Memory B cell (primary cell): ENCODE data around the gene C2CD4B.

Experiments used
- ATAC-seq: fragments of 150-1000 bp; cut with Tn5 transposase; 2 replicates; pipeline ENCODE4 v1.10.0; 2021; ENCODE audit warnings: low read depth, mild to moderate bottlenecking, moderate library complexity
- DNase-seq, 2 donors: peaks; one replicate each; pipeline ENCODE4 v3.0.0; 2022; ENCODE audit warnings: low spot score in 2 of 2
- H3K27ac Mint-ChIP-seq: one replicate; pipeline ENCODE4 v1.8.0; 2022; ENCODE audit warnings: mild to moderate bottlenecking, moderate library complexity, mixed read lengths
- H3K27me3 Mint-ChIP-seq: one replicate; pipeline ENCODE4 v1.8.0; 2022; ENCODE audit warnings: mixed read lengths
- H3K36me3 Mint-ChIP-seq: one replicate; pipeline ENCODE4 v1.8.0; 2022; ENCODE audit warnings: mild to moderate bottlenecking, mixed read lengths
- H3K4me1 Mint-ChIP-seq: one replicate; pipeline ENCODE4 v1.8.0; 2022; ENCODE audit warnings: mixed read lengths
- H3K4me3 Mint-ChIP-seq: one replicate; pipeline ENCODE4 v1.8.0; 2022; ENCODE audit warnings: mild to moderate bottlenecking, moderate library complexity, mixed read lengths
- H3K9me3 Mint-ChIP-seq: one replicate; pipeline ENCODE4 v1.8.0; 2022; ENCODE audit warnings: mixed read lengths

The C2CD4B gene, protein sequence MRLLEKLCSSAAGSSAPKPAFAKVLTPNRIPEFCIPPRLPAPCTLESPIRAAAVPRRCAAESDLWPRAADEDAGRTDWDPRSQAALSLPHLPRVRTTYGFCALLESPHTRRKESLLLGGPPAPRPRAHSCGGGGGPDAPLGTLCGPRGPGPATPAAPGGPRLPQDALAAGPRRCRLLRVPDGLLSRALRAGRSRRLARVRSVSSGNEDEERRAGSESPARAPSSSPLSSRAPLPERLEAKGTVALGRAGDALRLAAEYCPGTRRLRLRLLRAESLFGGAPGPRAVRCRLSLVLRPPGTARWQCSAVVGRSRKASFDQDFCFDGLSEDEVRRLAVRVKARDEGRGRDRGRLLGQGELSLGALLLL

DNA sequence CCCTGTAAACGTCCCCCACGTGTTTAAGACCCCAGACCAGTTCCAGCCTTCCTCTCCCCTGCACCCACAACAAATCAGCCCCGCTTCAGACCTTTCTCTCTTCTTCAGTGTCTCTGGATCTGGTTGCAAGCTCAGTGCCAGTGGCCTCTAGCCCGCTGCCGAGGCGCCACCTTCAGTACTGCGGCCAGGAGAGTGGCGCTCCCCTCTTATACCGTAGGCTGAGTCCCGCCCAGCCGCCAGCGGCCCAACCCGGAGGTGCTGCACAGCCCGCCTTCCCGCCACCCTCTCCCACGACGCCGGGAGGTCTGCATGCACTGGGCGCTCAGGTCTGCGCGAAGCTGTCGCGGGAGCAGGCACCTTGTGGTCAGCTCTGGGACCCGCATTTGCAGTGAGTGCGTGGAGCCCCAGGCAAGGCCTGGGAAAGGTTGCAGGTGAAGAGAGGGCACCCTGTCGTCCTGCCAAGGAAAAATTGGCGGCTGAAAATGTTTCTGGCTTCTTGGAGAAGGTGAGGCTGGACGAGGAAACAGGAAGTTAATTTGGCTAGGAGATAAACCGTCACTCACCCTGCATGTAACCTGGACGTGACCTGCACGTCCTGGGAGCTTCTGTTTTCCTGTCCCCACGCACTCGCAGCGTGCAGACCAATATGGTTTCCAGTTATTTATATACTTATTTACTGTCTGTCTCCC is at the start of gene C2CD4B:
TSS of gene C2CD4B (minus strand) at position 182 of the 689 bp plus-strand sequence. CDS start 301 bp downstream, outside the sequence.
- ATAC-seq (no peak), DNase-seq (no peak)
- H3K27ac Mint-ChIP-seq: no peak within 1 kb of the TSS

DNA sequence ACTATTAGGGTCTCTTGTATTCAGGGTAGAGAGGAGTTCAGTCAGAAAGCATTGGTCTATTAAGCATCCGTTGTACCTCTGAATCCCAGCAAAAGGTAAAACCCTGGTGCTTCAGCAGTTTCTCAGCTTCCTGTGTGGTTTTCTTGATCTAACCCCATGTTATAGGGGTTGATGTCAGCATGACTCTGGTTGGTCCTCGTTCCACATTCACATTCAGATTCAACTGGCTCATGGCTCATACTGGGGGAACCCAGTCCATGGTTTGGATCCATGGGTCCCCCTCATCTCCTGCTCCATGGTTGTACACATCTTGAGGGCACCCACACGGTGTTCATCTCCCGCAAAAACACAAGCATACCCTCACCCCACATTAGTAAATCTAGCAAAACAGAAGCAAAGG is 47.7 kb upstream of the C2CD4B start:
- H3K27me3 Mint-ChIP-seq: peaks cover 2% of the 10 kb centered on the region
- H3K27ac Mint-ChIP-seq: no peak overlapping the region
- peaks cover 2% of the 10 kb centered on the region for H3K36me3 Mint-ChIP-seq
- H3K4me3 Mint-ChIP-seq: no peak overlapping the region
- no peaks in the 10 kb centered on the region for H3K4me1 Mint-ChIP-seq
- ATAC-seq (no peak), DNase-seq (no peak)
- H3K9me3 Mint-ChIP-seq: peaks cover 13% of the 10 kb centered on the region

More for the DNA sequence above, at the start of gene C2CD4B:
- H3K4me1 Mint-ChIP-seq: peaks cover 5% of the 10 kb centered on the region
- peak within 1 kb of the TSS; percentile 75 for H3K4me3 Mint-ChIP-seq
- no peaks in the 10 kb centered on the region for H3K9me3 Mint-ChIP-seq
- H3K27me3 Mint-ChIP-seq: peaks cover 25% of the 10 kb centered on the region
- H3K36me3 Mint-ChIP-seq: no peaks in the 10 kb centered on the region

DNA sequence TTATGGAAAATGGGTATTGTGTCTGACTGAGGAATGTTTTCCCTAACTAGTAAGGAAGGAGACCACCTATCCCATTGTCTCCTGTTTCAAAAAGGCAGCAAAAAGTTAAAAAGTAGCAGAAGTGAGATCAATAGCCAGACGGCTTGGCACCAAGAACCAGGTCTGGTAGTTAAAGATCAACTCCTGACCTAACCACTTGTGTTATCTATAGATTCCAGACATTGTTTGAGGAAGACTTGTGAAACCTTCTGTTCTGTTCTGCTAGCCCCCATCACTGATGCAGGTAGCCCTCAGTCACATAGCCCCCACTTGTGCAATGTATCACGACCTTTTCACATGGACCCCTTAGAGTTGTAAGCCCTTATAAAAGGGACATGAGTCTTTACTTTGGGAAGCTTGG is 46.3 kb upstream of the C2CD4B start:
- DNase-seq: no peak
- Mint-ChIP-seq H3K27ac (no peak overlapping the region), H3K27me3 (peaks cover 1% of the 10 kb centered on the region), H3K4me1 (no peaks in the 10 kb centered on the region), H3K36me3 (peaks cover 2% of the 10 kb centered on the region), H3K4me3 (no peak overlapping the region), H3K9me3 (peaks cover 10% of the 10 kb centered on the region)
- no peak for ATAC-seq

DNA sequence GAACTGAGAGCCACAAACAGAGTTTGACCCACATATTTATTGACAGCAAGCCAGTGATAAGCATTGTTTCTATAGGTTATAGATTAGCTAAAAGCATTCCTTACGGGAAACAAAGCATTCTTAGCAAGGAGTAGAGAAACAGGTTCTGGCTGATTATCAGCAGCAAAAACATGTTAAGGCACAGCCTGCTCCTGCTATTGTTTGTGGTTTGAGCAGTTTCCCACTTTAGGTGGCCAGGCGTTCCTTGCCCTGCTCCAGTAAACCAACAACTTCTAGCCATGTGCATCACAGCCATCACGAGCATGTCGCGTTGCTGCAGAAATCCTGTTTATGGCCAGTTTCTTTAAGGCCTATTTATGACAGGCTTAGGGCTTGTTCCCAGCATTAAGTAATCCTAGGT is 44.7 kb upstream of the C2CD4B start:
- H3K9me3 Mint-ChIP-seq: peaks cover 11% of the 10 kb centered on the region
- H3K4me1 Mint-ChIP-seq: no peaks in the 10 kb centered on the region
- DNase-seq: no peak
- peaks cover 2% of the 10 kb centered on the region for H3K36me3 Mint-ChIP-seq
- no peak overlapping the region for H3K4me3 Mint-ChIP-seq
- ATAC-seq: no peak
- no peak overlapping the region for H3K27ac Mint-ChIP-seq
- peaks cover 1% of the 10 kb centered on the region for H3K27me3 Mint-ChIP-seq

DNA sequence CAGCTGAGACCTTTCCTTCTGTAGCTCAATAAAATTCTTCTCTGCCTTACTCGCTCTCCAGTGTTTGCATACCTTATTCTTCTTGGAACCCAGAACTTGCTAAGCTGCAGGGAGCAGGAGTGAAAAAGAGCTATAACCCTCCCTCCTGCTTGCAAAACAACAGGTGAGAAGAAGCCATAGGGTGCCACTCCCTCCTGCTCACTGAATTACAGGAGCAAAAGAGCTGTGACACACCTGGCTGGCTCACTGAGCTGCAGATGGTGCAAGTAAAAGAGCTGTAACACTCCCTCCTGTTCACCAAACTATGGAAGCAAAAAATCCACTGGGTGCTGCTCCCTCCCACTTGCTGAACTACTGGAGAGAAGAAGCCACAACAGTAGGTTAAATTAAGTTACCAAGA is 44.2 kb upstream of the C2CD4B start:
- peaks cover 2% of the 10 kb centered on the region for H3K36me3 Mint-ChIP-seq
- H3K4me3 Mint-ChIP-seq: no peak overlapping the region
- peaks cover 11% of the 10 kb centered on the region for H3K9me3 Mint-ChIP-seq
- no peak overlapping the region for H3K27ac Mint-ChIP-seq
- peaks cover 1% of the 10 kb centered on the region for H3K27me3 Mint-ChIP-seq
- no peak for ATAC-seq
- DNase-seq: no peak
- H3K4me1 Mint-ChIP-seq: no peaks in the 10 kb centered on the region

DNA sequence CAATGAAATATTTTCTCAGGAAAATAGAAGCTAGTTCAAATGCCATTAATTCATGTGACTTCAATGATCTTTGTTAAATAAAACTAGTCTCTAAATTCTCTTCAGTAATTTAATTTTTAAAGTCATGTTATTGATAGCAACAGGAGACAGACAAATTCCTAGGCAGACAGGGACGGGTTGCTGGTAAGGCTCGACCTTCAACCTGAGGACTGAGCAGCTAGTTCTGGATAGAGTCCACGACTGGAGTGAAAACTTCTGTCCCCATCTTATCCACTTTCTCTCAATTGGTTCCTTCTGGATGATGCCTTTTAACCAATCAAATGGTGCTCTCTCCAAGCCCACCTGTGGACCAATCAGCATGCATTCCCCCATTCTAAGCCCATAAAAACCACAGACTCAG is 43.8 kb upstream of the C2CD4B start:
- ATAC-seq (no peak), DNase-seq (no peak)
- no peaks in the 10 kb centered on the region for H3K4me1 Mint-ChIP-seq
- no peak overlapping the region for H3K27ac Mint-ChIP-seq
- H3K9me3 Mint-ChIP-seq: peaks cover 11% of the 10 kb centered on the region
- H3K36me3 Mint-ChIP-seq: peaks cover 2% of the 10 kb centered on the region
- peaks cover 1% of the 10 kb centered on the region for H3K27me3 Mint-ChIP-seq
- no peak overlapping the region for H3K4me3 Mint-ChIP-seq

DNA sequence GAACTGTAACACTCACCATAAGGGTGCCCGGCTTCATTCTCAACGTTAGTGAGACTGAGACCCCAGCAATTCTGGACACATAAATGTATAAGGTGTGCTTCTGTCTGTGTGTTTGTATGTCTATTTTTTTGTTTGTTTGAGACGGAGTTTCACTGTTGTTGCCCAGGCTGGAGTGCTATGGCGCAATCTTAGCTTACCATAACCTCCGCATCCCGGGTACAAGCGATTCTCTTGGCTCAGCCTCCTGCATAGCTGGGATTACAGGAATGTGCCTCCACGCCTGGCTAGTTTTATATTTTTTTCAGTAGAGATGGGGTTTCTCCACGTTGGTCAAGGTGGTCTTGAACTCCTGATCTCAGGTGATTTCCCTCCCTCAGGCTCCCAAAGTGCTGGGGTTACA is 43.3 kb upstream of the C2CD4B start:
- ATAC-seq (no peak), DNase-seq (no peak)
- no peak overlapping the region for H3K27ac Mint-ChIP-seq
- peaks cover 1% of the 10 kb centered on the region for H3K27me3 Mint-ChIP-seq
- H3K36me3 Mint-ChIP-seq: peaks cover 2% of the 10 kb centered on the region
- H3K4me1 Mint-ChIP-seq: no peaks in the 10 kb centered on the region
- H3K4me3 Mint-ChIP-seq: no peak overlapping the region
- H3K9me3 Mint-ChIP-seq: peaks cover 9% of the 10 kb centered on the region

DNA sequence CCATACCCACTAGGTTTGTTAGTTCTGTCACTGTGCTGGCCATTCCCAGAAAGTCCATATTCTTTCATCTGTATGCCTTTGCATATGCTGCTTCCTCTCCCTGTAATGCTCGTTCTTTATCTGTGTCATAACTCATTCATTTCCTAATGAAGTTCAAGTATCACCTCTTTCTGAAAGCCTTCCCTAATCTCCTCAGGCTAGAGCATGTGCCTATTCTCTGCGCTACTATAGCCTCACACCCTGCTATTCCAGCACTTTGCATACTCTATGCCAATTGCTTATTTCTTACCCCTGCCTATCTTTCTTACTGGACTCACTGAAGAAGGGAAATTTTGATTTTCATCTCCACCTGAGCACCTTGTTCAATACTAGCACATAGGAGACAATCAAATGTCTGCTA is 25.6 kb upstream of the C2CD4B start:
- ATAC-seq (no peak), DNase-seq (no peak)
- no peaks in the 10 kb centered on the region for H3K4me1 Mint-ChIP-seq
- H3K4me3 Mint-ChIP-seq: no peak overlapping the region
- no peaks in the 10 kb centered on the region for H3K9me3 Mint-ChIP-seq
- no peaks in the 10 kb centered on the region for H3K36me3 Mint-ChIP-seq
- no peak overlapping the region for H3K27ac Mint-ChIP-seq
- peaks cover 13% of the 10 kb centered on the region for H3K27me3 Mint-ChIP-seq

DNA sequence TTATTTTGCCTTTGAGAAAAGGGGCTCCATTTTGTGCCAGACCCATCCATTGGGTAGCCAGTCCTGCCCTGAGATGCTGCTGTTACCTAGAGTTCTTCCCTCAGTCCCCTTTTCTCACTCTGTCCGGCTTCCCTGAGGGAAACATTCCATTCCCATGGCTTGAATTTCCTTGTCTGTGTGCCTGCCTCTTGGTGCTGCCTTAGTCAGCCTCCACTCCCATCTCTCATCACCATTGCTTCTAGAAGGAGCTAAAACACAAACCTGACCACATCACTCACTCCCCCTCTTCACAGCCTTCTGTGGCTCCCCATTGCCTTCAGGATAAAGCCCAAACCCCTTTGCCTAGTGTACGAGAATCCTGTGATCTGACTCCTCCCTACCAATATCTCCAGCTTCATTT is 25.2 kb upstream of the C2CD4B start:
- Mint-ChIP-seq H3K4me1 (no peaks in the 10 kb centered on the region), H3K36me3 (no peaks in the 10 kb centered on the region), H3K27ac (no peak overlapping the region), H3K27me3 (peaks cover 13% of the 10 kb centered on the region), H3K9me3 (no peaks in the 10 kb centered on the region), H3K4me3 (no peak overlapping the region)
- ATAC-seq (no peak), DNase-seq (no peak)

DNA sequence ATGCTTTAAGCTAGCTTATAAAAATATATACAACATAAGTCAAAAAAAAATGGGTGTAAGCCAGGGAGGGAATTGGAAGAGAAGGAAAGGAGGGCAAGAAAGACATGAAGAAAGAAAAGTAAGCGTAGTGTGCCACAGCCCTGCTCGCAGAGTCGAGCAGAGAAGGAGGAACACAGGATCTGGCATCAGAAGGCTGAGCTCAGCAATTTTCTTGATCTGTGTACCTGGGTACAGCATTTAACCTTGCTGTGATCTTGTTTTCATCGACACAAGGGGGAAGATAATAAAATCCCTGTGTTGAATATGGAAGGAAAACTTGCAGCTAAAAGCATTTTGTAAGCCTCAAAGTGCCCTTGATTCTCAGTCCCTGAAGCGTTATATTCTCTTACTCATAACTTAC is 23.7 kb upstream of the C2CD4B start:
- H3K9me3 Mint-ChIP-seq: no peaks in the 10 kb centered on the region
- DNase-seq (no peak), ATAC-seq (no peak)
- H3K27ac Mint-ChIP-seq: no peak overlapping the region
- no peaks in the 10 kb centered on the region for H3K36me3 Mint-ChIP-seq
- peaks cover 3% of the 10 kb centered on the region for H3K4me1 Mint-ChIP-seq
- peaks cover 11% of the 10 kb centered on the region for H3K27me3 Mint-ChIP-seq
- H3K4me3 Mint-ChIP-seq: no peak overlapping the region

DNA sequence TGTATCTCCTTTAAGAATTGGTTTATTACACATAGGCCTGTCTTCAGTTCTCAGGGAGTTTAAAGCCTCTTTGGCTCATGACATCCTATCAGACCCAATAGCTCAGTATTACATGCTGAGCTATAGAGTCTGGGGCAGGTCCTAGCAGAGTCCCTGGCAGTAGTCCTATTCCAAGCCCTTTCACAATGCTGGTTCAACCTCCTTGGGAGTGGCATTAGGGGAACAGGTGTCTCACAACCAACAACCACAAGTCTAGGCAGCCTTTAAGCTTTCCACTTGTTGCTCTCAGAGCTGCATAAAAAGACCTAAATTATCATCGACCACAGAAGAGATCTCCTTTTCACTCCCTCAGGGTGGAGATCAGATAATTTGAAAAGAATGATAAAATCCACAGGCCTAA is 22.8 kb upstream of the C2CD4B start:
- Mint-ChIP-seq H3K9me3 (no peaks in the 10 kb centered on the region), H3K27ac (no peak overlapping the region), H3K4me1 (peaks cover 7% of the 10 kb centered on the region), H3K4me3 (no peak overlapping the region), H3K36me3 (no peaks in the 10 kb centered on the region), H3K27me3 (peaks cover 9% of the 10 kb centered on the region)
- ATAC-seq: no peak
- DNase-seq: no peak

DNA sequence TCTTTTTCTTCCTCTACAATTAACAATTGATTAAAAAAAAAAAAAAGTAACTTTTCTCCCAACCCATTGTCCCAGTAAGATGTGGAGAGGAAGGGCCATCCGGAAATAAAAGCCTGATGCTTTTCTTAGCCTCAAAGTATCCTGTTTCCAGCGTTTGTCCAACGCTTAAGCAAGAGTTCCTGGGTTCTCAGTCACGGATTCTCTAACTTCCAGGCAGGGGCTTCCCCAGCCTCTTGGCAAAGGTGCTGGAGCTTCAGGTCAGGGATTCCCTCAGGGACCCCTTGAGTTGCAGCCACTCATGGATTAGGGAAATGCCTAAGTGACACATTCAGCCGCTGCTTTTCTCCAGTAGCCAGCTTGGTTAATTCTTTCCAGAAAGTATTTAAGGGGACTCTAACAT is 22.3 kb upstream of the C2CD4B start:
- Mint-ChIP-seq H3K27ac (no peak overlapping the region), H3K27me3 (peaks cover 8% of the 10 kb centered on the region), H3K4me1 (peaks cover 7% of the 10 kb centered on the region), H3K4me3 (no peak overlapping the region), H3K36me3 (no peaks in the 10 kb centered on the region), H3K9me3 (no peaks in the 10 kb centered on the region)
- ATAC-seq (no peak), DNase-seq (no peak)

DNA sequence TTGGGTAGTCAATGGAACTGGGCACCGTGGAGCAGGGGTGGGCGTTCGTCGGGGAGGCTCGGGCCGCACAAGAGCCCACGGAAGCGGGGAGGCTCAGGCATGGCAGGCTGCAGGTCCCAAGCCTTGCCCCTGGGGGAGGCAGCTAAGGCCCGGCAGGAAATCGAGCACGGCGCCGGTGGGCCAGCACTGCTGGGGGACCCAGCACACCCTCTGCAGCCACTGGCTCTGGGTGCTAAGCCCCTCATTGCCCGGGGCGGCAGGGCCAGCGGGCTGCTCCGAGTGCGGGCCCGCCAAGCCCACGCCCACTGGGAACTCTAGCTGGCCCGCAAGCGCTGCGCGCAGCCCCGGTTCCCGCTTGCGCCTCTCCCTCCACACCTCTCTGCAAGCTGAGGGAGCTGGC is 21.5 kb upstream of the C2CD4B start:
- H3K4me3 Mint-ChIP-seq: no peak overlapping the region
- no peaks in the 10 kb centered on the region for H3K36me3 Mint-ChIP-seq
- no peak overlapping the region for H3K27ac Mint-ChIP-seq
- H3K27me3 Mint-ChIP-seq: peaks cover 8% of the 10 kb centered on the region
- DNase-seq: no peak
- H3K4me1 Mint-ChIP-seq: peaks cover 7% of the 10 kb centered on the region
- H3K9me3 Mint-ChIP-seq: no peaks in the 10 kb centered on the region
- no peak for ATAC-seq

DNA sequence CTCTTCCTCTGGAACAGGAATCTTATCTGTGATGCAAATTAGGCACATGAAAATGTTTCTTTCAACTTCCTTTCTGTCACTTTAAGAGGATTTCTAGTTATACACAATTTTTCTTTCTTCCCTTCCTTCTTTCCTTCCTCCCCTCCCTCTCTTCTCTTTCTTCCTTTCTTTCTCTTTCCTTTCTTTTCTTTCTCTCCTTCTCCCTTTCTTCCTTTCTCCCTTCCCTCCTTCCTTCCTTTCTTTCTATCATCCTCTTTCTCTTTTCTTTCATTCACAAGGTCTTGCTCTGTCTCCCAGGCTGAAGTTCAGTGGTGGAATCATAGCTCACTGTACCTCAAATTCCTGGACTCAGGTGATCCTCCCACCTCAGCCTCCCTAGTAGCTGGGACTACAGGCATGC is 18.0 kb upstream of the C2CD4B start:
- H3K9me3 Mint-ChIP-seq: no peaks in the 10 kb centered on the region
- H3K27me3 Mint-ChIP-seq: peaks cover 3% of the 10 kb centered on the region
- no peak overlapping the region for H3K4me3 Mint-ChIP-seq
- H3K36me3 Mint-ChIP-seq: no peaks in the 10 kb centered on the region
- peak overlapping the region; percentile 1 for H3K27ac Mint-ChIP-seq
- peaks cover 7% of the 10 kb centered on the region for H3K4me1 Mint-ChIP-seq
- no peak for ATAC-seq
- no peak for DNase-seq

DNA sequence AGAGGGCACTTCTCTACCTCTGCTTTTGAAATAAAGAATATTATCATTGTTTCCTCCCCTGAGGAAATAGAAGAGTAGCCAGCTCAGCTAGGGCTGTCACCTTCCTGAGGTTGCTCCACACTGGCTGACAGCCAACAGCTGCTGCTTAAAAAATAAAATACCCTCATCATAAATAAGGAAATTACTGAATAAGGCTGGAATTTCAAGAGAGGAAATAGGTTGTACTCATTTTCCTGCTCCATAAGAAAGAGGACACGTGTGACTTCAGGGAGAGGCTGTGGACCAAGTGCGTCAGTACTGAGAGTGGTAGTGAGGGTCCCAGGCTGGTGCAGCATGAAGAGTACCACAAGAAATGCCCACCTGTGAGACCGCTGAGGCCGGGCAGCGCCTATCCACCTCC is 8.1 kb upstream of the C2CD4B start:
- H3K36me3 Mint-ChIP-seq: no peaks in the 10 kb centered on the region
- ATAC-seq: no peak
- no peak for DNase-seq
- H3K27me3 Mint-ChIP-seq: peaks cover 18% of the 10 kb centered on the region
- no peak overlapping the region for H3K27ac Mint-ChIP-seq
- no peaks in the 10 kb centered on the region for H3K4me1 Mint-ChIP-seq
- peaks cover 1% of the 10 kb centered on the region for H3K9me3 Mint-ChIP-seq
- H3K4me3 Mint-ChIP-seq: no peak overlapping the region
